Gastrocnemius medialis (tissue), 4 donors: Measurements from ENCODE around the gene NBEA.

Experiments used
- POLR2A ChIP-seq, 2 donors: fragments of 450-650 bp; IDR thresholded peaks; one replicate each; pipeline ENCODE4 v1.6.1; 2017; ENCODE audit warnings: antibody characterized with exemption in 2 of 2, mild to moderate bottlenecking in 2 of 2, moderate library complexity in 2 of 2
- TF ChIP-seq, protein P1 (sequence below), 5 experiments: fragments of 450-650 bp in 3 of 5; fragments of 200-600 bp in 2 of 5; sonication (generic) in 2 of 5; IDR thresholded peaks in 4 of 5; conservative IDR thresholded peaks in 1 of 5; 1 replicate in 4 of 5; 2 replicates in 1 of 5; pipeline ENCODE4 v1.5.1; 2016 to 2019; ENCODE audit warnings: antibody characterized with exemption in 5 of 5, mild to moderate bottlenecking in 3 of 5, moderate library complexity in 3 of 5

DNA sequence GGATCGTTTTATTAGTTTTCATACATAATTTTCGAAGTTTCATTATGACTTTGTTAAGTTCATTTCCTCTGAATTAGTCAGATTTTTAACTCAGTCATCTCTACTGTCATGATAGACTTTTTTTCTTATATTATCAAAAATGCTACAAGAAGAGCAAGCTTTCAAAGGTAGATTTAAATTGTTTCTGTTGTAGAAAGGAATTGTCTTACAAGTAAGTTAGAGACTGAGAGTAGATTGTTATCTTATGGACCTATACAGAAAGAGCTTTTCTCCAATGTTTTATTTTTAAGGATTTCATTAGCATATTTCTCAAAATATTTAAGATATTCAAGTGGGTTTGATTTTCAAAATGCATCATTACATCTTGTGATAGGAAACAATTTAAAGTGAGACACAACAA lies 531.7 kb downstream of the NBEA start:
- TF ChIP-seq, protein P1, sequence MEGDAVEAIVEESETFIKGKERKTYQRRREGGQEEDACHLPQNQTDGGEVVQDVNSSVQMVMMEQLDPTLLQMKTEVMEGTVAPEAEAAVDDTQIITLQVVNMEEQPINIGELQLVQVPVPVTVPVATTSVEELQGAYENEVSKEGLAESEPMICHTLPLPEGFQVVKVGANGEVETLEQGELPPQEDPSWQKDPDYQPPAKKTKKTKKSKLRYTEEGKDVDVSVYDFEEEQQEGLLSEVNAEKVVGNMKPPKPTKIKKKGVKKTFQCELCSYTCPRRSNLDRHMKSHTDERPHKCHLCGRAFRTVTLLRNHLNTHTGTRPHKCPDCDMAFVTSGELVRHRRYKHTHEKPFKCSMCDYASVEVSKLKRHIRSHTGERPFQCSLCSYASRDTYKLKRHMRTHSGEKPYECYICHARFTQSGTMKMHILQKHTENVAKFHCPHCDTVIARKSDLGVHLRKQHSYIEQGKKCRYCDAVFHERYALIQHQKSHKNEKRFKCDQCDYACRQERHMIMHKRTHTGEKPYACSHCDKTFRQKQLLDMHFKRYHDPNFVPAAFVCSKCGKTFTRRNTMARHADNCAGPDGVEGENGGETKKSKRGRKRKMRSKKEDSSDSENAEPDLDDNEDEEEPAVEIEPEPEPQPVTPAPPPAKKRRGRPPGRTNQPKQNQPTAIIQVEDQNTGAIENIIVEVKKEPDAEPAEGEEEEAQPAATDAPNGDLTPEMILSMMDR (IDR thresholded peaks at IDR 0.05 in 4 of 5, conservative IDR thresholded peaks at IDR 0.05 in 1 of 5) = no peak
- TF ChIP-seq POLR2A (IDR thresholded peaks at IDR 0.05) = no peak
